Gastrocnemius medialis (tissue), 4 donors: Measurements from ENCODE around the gene OVOL1. TPM values are rescaled to one million over a fixed set of nuclear protein-coding genes. Genes with fewer than 3 reads are reported as not detected.

Source experiments
- ATAC-seq, 2 donors: fragments of 150-250 bp; one replicate each; pipeline ENCODE4 v1.9.1; 2016
- DNase-seq, 2 donors: peaks; one replicate each; pipeline ENCODE4 v3.0.0-alpha.2; 2019
- H3K27ac ChIP-seq, 4 donors: fragments of 200-600 bp; sonication (generic); 1 replicate in 1 of 4; 2 replicates in 3 of 4; pipeline ENCODE4 v1.5.1; 2016 to 2018; ENCODE audit warnings: mild to moderate bottlenecking in 2 of 4, moderate library complexity in 1 of 4
- H3K27me3 ChIP-seq, 3 donors: fragments of 200-600 bp; sonication (generic) in 2 of 3; 1 replicate in 1 of 3; 2 replicates in 2 of 3; pipeline versions ENCODE4 v1.5.1 to v1.6.0; 2016 to 2019; ENCODE audit warnings: mild to moderate bottlenecking in 1 of 3, moderate library complexity in 1 of 3
- H3K36me3 ChIP-seq, 2 donors: fragments of 200-600 bp; sonication (generic) in 1 of 2; one replicate each; pipeline ENCODE4 v1.5.1; 2017 to 2018
- H3K4me1 ChIP-seq, 2 donors: fragments of 200-600 bp; sonication (generic) in 1 of 2; one replicate each; pipeline ENCODE4 v1.5.1; 2016 to 2017; ENCODE audit warnings: mild to moderate bottlenecking in 2 of 2
- H3K4me3 ChIP-seq, 4 donors: fragments of 200-600 bp; sonication (generic) in 3 of 4; 1 replicate in 1 of 4; 2 replicates in 3 of 4; pipeline ENCODE4 v1.5.1; 2016 to 2019; ENCODE audit warnings: mild to moderate bottlenecking in 2 of 4
- H3K9me3 ChIP-seq, 3 donors: fragments of 200-600 bp; sonication (generic) in 2 of 3; 1 replicate in 1 of 3; 2 replicates in 2 of 3; pipeline ENCODE4 v1.5.1; 2016 to 2019
- CTCF ChIP-seq, 5 experiments: fragments of 450-650 bp in 3 of 5; fragments of 200-600 bp in 2 of 5; sonication (generic) in 2 of 5; IDR thresholded peaks in 4 of 5; conservative IDR thresholded peaks in 1 of 5; 1 replicate in 4 of 5; 2 replicates in 1 of 5; pipeline ENCODE4 v1.5.1; 2016 to 2019; ENCODE audit warnings: antibody characterized with exemption in 5 of 5, mild to moderate bottlenecking in 3 of 5, moderate library complexity in 3 of 5
- POLR2A ChIP-seq, 2 donors: fragments of 450-650 bp; IDR thresholded peaks; one replicate each; pipeline ENCODE4 v1.6.1; 2017; ENCODE audit warnings: antibody characterized with exemption in 2 of 2, mild to moderate bottlenecking in 2 of 2, moderate library complexity in 2 of 2
- in situ Hi-C, 4 donors: fragments of 200-750 bp; cut with MboI; loops; one replicate each; pipeline versions ENCODE4 v1.15.0 to v1.8.0; 2017; ENCODE audit warnings: low sequenced_read_pairs in 4 of 4
- intact Hi-C: fragments of 100-400 bp; cut with DNase I; formaldehyde crosslinking; loops from one replicate; pipeline ENCODE4 v1.15.1; 2023; ENCODE audit warnings: low total_unique reads
- total RNA-seq, 4 donors: library from RNA; depleted of rRNA; stranded (reverse); fragments of >200 nt; gene quantifications; one replicate each; pipeline versions ENCODE4 v1.1.0 to v1.2.3, GENCODE V29; 2016

Gene OVOL1
- total RNA-seq, 4 donors from 2014 or later, result 0.15 TPM; not detected in 3

- in situ Hi-C loops (no loop called here), intact Hi-C loops (no loop called here)
- DNase-seq (no peak), ATAC-seq (no peak)
- TF ChIP-seq POLR2A (IDR thresholded peaks at IDR 0.05), result no peak
- no peak for TF ChIP-seq CTCF (IDR thresholded peaks at IDR 0.05 in 4 of 5, conservative IDR thresholded peaks at IDR 0.05 in 1 of 5)
- peaks cover 4% of the 10 kb centered on the region in 2 donors for H3K4me1 ChIP-seq
- H3K36me3 ChIP-seq, result no peaks in the 10 kb centered on the region
- H3K27me3 ChIP-seq, result peaks cover 13 to 35% (median 25%) of the 10 kb centered on the region in 3 donors
- no peak overlapping the region for H3K27ac ChIP-seq
- no peaks in the 10 kb centered on the region for H3K9me3 ChIP-seq
- no peak overlapping the region for H3K4me3 ChIP-seq
These were observed 4.2 kb downstream of the OVOL1 start for GRCh38 chr11:65790902-65791650.

GRCh38 chr11:65791719-65792213 lies 4.9 kb downstream of the OVOL1 start:
- in situ Hi-C loops, result no loop called here
- Histone ChIP-seq H3K4me3 (no peak overlapping the region), H3K27ac (no peak overlapping the region), H3K36me3 (no peaks in the 10 kb centered on the region), H3K9me3 (no peaks in the 10 kb centered on the region), H3K4me1 (peaks cover 4% of the 10 kb centered on the region in 2 donors), H3K27me3 (peaks cover 6 to 28% (median 19%) of the 10 kb centered on the region in 3 donors)
- DNase-seq (no peak), ATAC-seq (no peak)
- intact Hi-C loops, result no loop called here
- TF ChIP-seq POLR2A (IDR thresholded peaks at IDR 0.05) (no peak), CTCF (IDR thresholded peaks at IDR 0.05 in 4 of 5, conservative IDR thresholded peaks at IDR 0.05 in 1 of 5) (no peak)

- H3K27ac ChIP-seq, result no peak overlapping the region
- no peak for ATAC-seq
- H3K27me3 ChIP-seq, result peaks cover 0 to 23% (median 16%) of the 10 kb centered on the region in 3 donors
- no peaks in the 10 kb centered on the region for H3K36me3 ChIP-seq
- no peaks in the 10 kb centered on the region for H3K9me3 ChIP-seq
- in situ Hi-C loops, result no loop called here
- no peak for DNase-seq
- H3K4me1 ChIP-seq, result peaks cover 4% of the 10 kb centered on the region in 2 donors
- TF ChIP-seq POLR2A (IDR thresholded peaks at IDR 0.05) (no peak), CTCF (IDR thresholded peaks at IDR 0.05 in 4 of 5, conservative IDR thresholded peaks at IDR 0.05 in 1 of 5) (no peak)
- no peak overlapping the region for H3K4me3 ChIP-seq
- intact Hi-C loops, result no loop called here
These were observed 5.6 kb downstream of the OVOL1 start for GRCh38 chr11:65792456-65792855.

- no peak overlapping the region for H3K27ac ChIP-seq
- TF ChIP-seq POLR2A (IDR thresholded peaks at IDR 0.05) (no peak), CTCF (IDR thresholded peaks at IDR 0.05 in 4 of 5, conservative IDR thresholded peaks at IDR 0.05 in 1 of 5) (no peak)
- no peak for DNase-seq
These were observed 6.3 kb downstream of the OVOL1 start for GRCh38 chr11:65793144-65793581.

More at GRCh38 chr11:65793144-65793581, 6.3 kb downstream of the OVOL1 start:
- Histone ChIP-seq H3K4me1 (peaks cover 0 to under 1% of the 10 kb centered on the region in 2 donors), H3K9me3 (no peaks in the 10 kb centered on the region), H3K27me3 (peaks cover 0 to 16% (median 14%) of the 10 kb centered on the region in 3 donors), H3K36me3 (no peaks in the 10 kb centered on the region), H3K4me3 (no peak overlapping the region)
- intact Hi-C loops (no loop called here), in situ Hi-C loops (no loop called here)
- no peak for ATAC-seq
